ENCODE measurements around the gene ARHGEF4. TPM values are rescaled to one million over a fixed set of nuclear protein-coding genes. Genes with fewer than 3 reads are reported as not detected.

The ARHGEF4 gene
- total and polyA plus RNA-seq, 10 of the 15 experiments (the other 5 are each of a cell fraction or from before 2014, with no cell fraction given): 0.02 to 0.24 (median 0.16) TPM; not detected in 6

GRCh38 chr2:130899306-130899705, 62.6 kb downstream of the ARHGEF4 start:
- no peak for TF ChIP-seq MEF2B (IDR thresholded peaks at IDR 0.05; ENCODE audit: partially characterized antibody, poor library complexity, severe bottlenecking)
- no peak for TF ChIP-seq PBX3 (IDR thresholded peaks at IDR 0.05; ENCODE audit: insufficient replicate concordance, low read depth, low read length)
- TF ChIP-seq CEBPB (IDR thresholded peaks at IDR 0.05; ENCODE audit: borderline replicate concordance in 1 of 2, low read depth in 2 of 2, low read length in 2 of 2): no peak
- no peak for TF ChIP-seq IRF4 (IDR thresholded peaks at IDR 0.05; ENCODE audit: low read depth, low read length)
- TF ChIP-seq STAT1 (conservative IDR thresholded peaks at IDR 0.05): no peak
- TF ChIP-seq NFYB (IDR thresholded peaks at IDR 0.05; ENCODE audit: insufficient read depth, low read depth, low read length): no peak
- Histone ChIP-seq H3K79me2 (ENCODE audit: control insufficient read depth, insufficient read depth, low read length) (no peaks in the 10 kb centered on the region), H4K20me1 (ENCODE audit: control insufficient read depth, insufficient read depth) (no peaks in the 10 kb centered on the region), H3K27ac (ENCODE audit: control insufficient read depth, insufficient read depth) (no peak overlapping the region), H3K9me3 (replicated peaks; ENCODE audit: control insufficient read depth, insufficient read depth, low read length) (no peaks in the 10 kb centered on the region; the same call in 2 of the 3 replicates), H2AFZ (ENCODE audit: control insufficient read depth, low read depth, low read length) (no peak overlapping the region), H3K9ac (ENCODE audit: control insufficient read depth, insufficient read depth, low read length) (no peak overlapping the region), H3K27me3 (replicated peaks in 1 of 2; ENCODE audit: control insufficient read depth in 2 of 2, insufficient read depth in 2 of 2, low read length in 1 of 2) (peaks cover 0 to 3% of the 10 kb centered on the region in 2 experiments; a peak in 3 of 4 replicates), H3K4me1 (ENCODE audit: control insufficient read depth, insufficient read depth, low read length) (no peaks in the 10 kb centered on the region), H3K4me2 (ENCODE audit: control insufficient read depth, insufficient read depth) (no peak overlapping the region), H3K36me3 (ENCODE audit: control insufficient read depth in 2 of 2, insufficient read depth in 2 of 2, low read length in 1 of 2) (no peaks in the 10 kb centered on the region), H3K4me3 (no peak overlapping the region)
- intact Hi-C loops (cut with micrococcal nuclease; ENCODE audit: unreplicated experiment) (no loop called here), in situ Hi-C loops (cut with MboI) (no loop called here)
- WGBS (ENCODE audit: insufficient coverage, insufficient replicate concordance, low lambda C conversion rate, missing lambda C conversion rate): 12% methylated on average over 5 of the region's 5 CpGs
- CTCF ChIA-PET: no interaction called here
- POLR2A ChIA-PET: no interaction called here
- DNase-seq (ENCODE audit: low read depth, low spot score): no peak
- SMC1A ChIA-PET (ENCODE audit: uncharacterized antibody, unreplicated experiment): interaction anchor here (1.2 to 1.6 kb wide), 2 partner anchors 8 to 52 kb away, joined by 3 to 4 read pairs; no protein-coding TSS in a partner anchor
- ATAC-seq: no peak
- no TSS peak for BruUV-seq (replicated peaks)
- FAIRE-seq: no peak
- RAD21 ChIA-PET (ENCODE audit: unreplicated experiment): no interaction called here

GRCh38 chr2:130901061-130901460, 64.3 kb downstream of the ARHGEF4 start:
- H3K27me3 ChIP-seq (replicated peaks in 1 of 2; ENCODE audit: control insufficient read depth in 2 of 2, insufficient read depth in 2 of 2, low read length in 1 of 2): peaks cover 0 to 3% of the 10 kb centered on the region in 2 experiments; a peak in 2 of 4 replicates
- no peaks in the 10 kb centered on the region for H4K20me1 ChIP-seq (ENCODE audit: control insufficient read depth, insufficient read depth)
- H3K79me2 ChIP-seq (ENCODE audit: control insufficient read depth, insufficient read depth, low read length): no peaks in the 10 kb centered on the region
- no peak for DNase-seq (ENCODE audit: low read depth, low spot score)
- WGBS (ENCODE audit: insufficient coverage, insufficient replicate concordance, low lambda C conversion rate, missing lambda C conversion rate): 12% methylated on average over 3 of the region's 3 CpGs
- FAIRE-seq: no peak
- H3K27ac ChIP-seq (ENCODE audit: control insufficient read depth, insufficient read depth): no peak overlapping the region
- no peaks in the 10 kb centered on the region for H3K9me3 ChIP-seq (replicated peaks; ENCODE audit: control insufficient read depth, insufficient read depth, low read length)
- intact Hi-C loops (cut with micrococcal nuclease; ENCODE audit: unreplicated experiment): no loop called here
- BruUV-seq (replicated peaks): no TSS peak
- ChIA-PET SMC1A (ENCODE audit: uncharacterized antibody, unreplicated experiment) (no interaction called here), POLR2A (no interaction called here), CTCF (no interaction called here), RAD21 (ENCODE audit: unreplicated experiment) (no interaction called here)
- no peak overlapping the region for H2AFZ ChIP-seq (ENCODE audit: control insufficient read depth, low read depth, low read length)
- no peak overlapping the region for H3K9ac ChIP-seq (ENCODE audit: control insufficient read depth, insufficient read depth, low read length)
- in situ Hi-C loops (cut with MboI): no loop called here
- H3K36me3 ChIP-seq (ENCODE audit: control insufficient read depth in 2 of 2, insufficient read depth in 2 of 2, low read length in 1 of 2): no peaks in the 10 kb centered on the region
- no peak overlapping the region for H3K4me3 ChIP-seq
- no peaks in the 10 kb centered on the region for H3K4me1 ChIP-seq (ENCODE audit: control insufficient read depth, insufficient read depth, low read length)
- H3K4me2 ChIP-seq (ENCODE audit: control insufficient read depth, insufficient read depth): no peak overlapping the region
- ATAC-seq: no peak
- TF ChIP-seq HDAC2 (IDR thresholded peaks at IDR 0.05): no peak
- no peak for TF ChIP-seq ATF2 (IDR thresholded peaks at IDR 0.05; ENCODE audit: low read length)
- no peak for TF ChIP-seq ZNF24 (IDR thresholded peaks at IDR 0.05)
- TF ChIP-seq RUNX3 (IDR thresholded peaks at IDR 0.05; ENCODE audit: low read length): no peak
- no peak for TF ChIP-seq PRDM15 (CRISPR knock-in tag; IDR thresholded peaks at IDR 0.05)
- TF ChIP-seq RAD51 (IDR thresholded peaks at IDR 0.05): no peak
- TF ChIP-seq STAT3 (IDR thresholded peaks at IDR 0.05; ENCODE audit: low read depth, low read length): no peak
